ENCODE measurements around the gene AIP.
"Not testable (repeated sequence)": the region's sequence is repeated elsewhere in the genome, so short reads cannot be mapped to it uniquely, and the experiment has no call there.

The AIP gene

GRCh38 chr11:67507864-67508485, 25.1 kb downstream of the AIP start, which contains the start of gene CDK2AP2:
Gene CDK2AP2, minus strand, starts transcription at chr11:67508162. Its CDS starts 80 bp downstream, at chr11:67508082.
- DNase-seq: peak; percentile 100

- peak; percentile 100 for DNase-seq
Measured at GRCh38 chr11:67508486-67509121, 25.8 kb downstream of the AIP start.

- DNase-seq: no peak
Measured at GRCh38 chr11:67510023-67510345, 27.2 kb downstream of the AIP start.

GRCh38 chr11:67511558-67511957, 28.7 kb downstream of the AIP start:
- DNase-seq: not testable (repeated sequence)

GRCh38 chr11:67514116-67514515, 31.3 kb downstream of the AIP start:
- DNase-seq: no peak

- DNase-seq: no peak
Measured at GRCh38 chr11:67516806-67517205, 34.0 kb downstream of the AIP start.

- no peak for DNase-seq
Measured at GRCh38 chr11:67517784-67518552, 35.1 kb downstream of the AIP start.

GRCh38 chr11:67519726-67520125, 36.9 kb downstream of the AIP start:
- no peak for DNase-seq

- no peak for DNase-seq
Measured at GRCh38 chr11:67520856-67521824, 38.3 kb downstream of the AIP start.

GRCh38 chr11:67521924-67522323, 39.1 kb downstream of the AIP start:
- DNase-seq: no peak

- DNase-seq: no peak
Measured at GRCh38 chr11:67522338-67522737, 39.5 kb downstream of the AIP start.

- DNase-seq: no peak
Measured at GRCh38 chr11:67522844-67523555, 40.2 kb downstream of the AIP start, which contains the start of gene CABP2. Gene CABP2, minus strand, starts transcription at chr11:67523446. Its CDS starts 120 bp downstream, at chr11:67523326.

GRCh38 chr11:67523556-67524479, 41.0 kb downstream of the AIP start:
- no peak for DNase-seq

- no peak for DNase-seq
Measured at GRCh38 chr11:67524480-67524808, 41.6 kb downstream of the AIP start.

GRCh38 chr11:67525275-67525976, 42.6 kb downstream of the AIP start:
- DNase-seq: no peak

GRCh38 chr11:67528376-67528775, 45.5 kb downstream of the AIP start:
- no peak for DNase-seq

- no peak for DNase-seq
Measured at GRCh38 chr11:67530282-67530592, 47.4 kb downstream of the AIP start.

- no peak for DNase-seq
Measured at GRCh38 chr11:67532889-67533288, 50.1 kb downstream of the AIP start.

GRCh38 chr11:67534070-67534679, 51.3 kb downstream of the AIP start:
- no peak for DNase-seq

- DNase-seq: no peak
Measured at GRCh38 chr11:67535561-67535960, 52.7 kb downstream of the AIP start.

Data from RPMI8226 (cell line).